NCI-H460 (cell line): Measurements from ENCODE around the gene LYPD6B. TPM values are rescaled to one million over a fixed set of nuclear protein-coding genes. Genes with fewer than 3 reads are reported as not detected.
"Not testable (repeated sequence)": the region's sequence is repeated elsewhere in the genome, so short reads cannot be mapped to it uniquely, and the experiment has no call there.

ENCODE experiments used
- DNase-seq: peaks from one replicate; pipeline ENCODE4 v3.0.0-alpha.2; 2016; ENCODE audit warnings: low read depth; ENCODE audit errors: extremely low read depth
- total RNA-seq: library from RNA; depleted of rRNA; stranded (reverse); fragments of >200 nt; shearing (Covaris generic); gene quantifications from 2 replicates; pipeline ENCODE4 v1.2.3, GENCODE V29; 2014

The LYPD6B gene
- total RNA-seq, 1 experiment from 2014 or later: 0.20 TPM

DNA sequence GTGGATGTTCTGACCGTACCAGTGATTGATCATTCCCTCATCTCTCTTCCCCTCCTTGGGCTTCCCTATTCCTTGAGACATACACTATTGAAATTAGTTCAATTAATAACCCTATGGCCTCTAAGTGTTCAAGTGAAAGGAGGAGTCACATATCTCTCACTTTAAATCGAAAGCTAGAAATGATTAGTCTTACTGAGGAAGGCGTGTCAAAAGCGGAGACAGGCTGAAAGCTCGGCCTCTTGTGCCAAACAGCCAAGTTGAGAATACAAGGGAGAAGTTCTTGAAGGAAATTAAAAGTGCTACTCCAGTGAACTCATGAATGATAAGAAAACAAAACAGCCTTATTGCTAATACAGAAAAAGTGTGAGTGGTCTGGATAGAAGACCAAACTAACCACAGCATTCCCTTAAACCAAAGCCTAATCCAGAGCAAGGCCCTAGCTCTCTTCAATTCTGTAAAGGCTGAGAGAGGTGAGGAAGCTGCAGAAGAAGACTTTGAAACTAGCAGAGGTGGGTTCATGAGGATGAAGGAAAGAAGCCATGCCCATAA is 147.5 kb downstream of the LYPD6B start:
- DNase-seq: no peak

DNA sequence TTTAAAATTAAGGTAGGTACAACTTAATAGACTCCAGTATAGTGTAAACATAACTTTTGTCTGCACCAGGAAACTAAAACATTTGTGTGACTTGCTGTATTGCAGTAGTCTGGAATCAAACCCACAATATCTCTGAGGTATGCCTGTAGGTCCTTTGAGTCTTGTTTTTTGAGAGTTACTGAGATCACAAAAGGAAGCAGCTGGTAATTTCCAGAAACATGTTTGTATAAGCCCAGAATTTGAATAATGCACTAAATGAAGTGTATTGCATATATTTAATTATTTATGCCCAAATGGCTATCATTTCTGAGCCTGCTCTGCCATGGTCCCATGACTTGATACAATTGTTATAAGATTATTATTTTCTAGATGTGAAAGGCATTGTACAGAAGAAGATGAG is 148.6 kb downstream of the LYPD6B start:
- no peak for DNase-seq

DNA sequence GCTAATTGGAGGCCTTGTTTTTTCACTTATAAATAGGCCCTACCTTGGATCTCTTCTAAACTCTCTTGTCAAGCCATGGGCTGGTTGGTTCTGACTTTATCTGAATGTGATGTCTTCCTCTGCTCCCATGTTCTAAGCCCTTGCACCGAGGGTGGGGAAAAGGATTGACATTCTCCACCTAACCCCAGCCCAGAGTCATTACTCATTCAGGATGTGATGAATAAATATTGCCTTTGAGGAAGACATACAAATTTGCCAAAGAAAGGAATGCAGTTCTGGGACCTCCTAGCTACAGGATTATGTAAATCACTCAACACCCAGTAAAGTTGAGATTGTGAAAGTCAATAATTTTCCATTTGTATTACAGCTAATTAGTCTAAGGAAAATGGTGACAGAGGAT is 149.8 kb downstream of the LYPD6B start:
- no peak for DNase-seq

DNA sequence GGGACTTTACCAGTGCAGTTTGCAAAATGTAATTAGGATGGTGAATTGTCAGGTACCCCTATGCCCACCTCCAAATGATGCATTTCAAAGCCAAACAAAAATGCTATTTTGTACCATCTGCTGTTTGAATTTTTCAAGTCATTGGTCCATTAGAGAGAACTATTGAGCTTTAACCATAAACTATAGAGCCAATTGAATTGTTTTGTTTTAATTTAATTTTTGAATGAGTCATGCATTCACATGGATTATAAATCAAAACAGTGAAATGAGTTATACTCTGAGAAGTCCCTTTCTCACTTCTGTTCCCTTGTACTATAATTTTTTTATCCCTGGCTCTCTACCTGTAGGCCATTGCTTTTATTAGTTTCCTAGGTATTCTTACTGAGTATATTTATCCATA is 151.3 kb downstream of the LYPD6B start:
- no peak for DNase-seq

DNA sequence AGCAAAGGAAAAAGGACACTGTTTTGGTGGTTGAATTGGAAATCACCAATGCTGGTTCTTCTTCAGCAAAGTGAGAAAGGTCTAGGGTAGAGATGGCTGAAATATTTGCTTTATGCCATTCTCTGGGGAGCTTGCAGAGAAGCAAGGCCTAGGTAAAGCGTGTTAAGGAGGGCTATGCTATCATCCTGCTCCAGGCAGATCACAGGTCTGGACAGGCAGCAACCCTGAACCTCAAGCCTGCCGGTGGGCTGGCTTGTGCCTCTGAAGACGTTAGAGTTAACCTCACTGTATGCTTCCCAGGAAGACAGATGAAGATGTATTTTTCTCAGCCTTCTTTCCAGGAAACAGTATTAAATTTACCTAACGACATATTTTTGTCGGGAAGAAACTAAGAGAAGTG is 153.4 kb downstream of the LYPD6B start:
- no peak for DNase-seq

- no peak for DNase-seq
These were observed 153.9 kb downstream of the LYPD6B start for GRCh38 chr2:149192427-149192826.

GRCh38 chr2:149200109-149200520 is 161.6 kb downstream of the LYPD6B start:
- no peak for DNase-seq

- DNase-seq: no peak
These were observed 166.2 kb downstream of the LYPD6B start for GRCh38 chr2:149204686-149205085.

DNA sequence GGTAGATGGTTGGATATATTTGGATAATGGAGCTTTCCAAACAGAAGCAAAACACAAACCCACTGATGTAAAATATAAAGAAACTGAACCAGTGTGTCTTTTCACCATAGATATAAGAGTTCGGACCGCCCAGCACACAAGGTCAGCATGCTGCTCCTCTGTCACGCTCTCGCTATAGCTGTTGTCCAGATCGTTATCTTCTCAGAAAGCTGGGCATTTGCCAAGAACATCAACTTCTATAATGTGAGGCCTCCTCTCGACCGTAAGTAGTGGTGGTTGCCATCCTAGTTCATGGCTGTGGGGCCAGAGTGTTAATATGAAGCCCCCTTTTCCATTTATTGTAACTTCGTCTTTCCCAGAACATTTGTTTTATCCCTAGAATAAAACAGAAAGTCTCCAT is 166.6 kb downstream of the LYPD6B start:
- no peak for DNase-seq

DNA sequence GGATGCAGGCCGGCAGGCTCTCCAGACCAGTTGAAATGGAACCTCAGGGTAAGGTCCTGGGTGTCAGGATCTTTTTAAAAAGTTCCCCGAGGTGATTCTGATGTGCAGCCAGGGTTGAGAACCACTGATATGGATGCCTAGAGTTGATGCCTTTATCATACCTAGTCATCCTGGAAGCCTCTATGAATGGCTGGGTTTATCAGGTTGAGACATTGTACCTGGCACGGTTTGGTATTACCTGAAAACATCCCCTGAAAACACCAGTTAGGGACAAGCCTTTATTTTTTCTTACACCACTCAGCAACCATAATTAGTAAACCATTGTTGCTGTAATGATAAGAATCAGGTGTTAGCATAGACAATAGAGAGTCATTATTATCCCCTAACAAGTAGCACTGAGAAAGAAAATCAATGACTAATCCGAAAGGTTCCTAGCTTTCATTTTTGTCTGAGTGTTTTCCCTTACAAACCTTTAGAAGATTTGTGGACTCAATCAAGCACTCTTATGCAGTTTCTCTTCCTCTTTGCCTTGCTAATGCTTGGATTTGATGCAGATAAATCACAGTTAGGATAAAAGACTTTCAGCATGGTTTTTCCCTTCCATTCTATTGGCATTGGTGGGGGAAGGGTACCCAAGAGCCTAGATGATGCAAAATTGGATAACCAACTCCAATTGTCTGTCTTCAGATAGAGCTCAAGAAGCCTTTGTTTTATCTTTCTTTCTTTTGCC is 175.4 kb downstream of the LYPD6B start:
- DNase-seq: no peak

GRCh38 chr2:149218497-149218896 is 180.0 kb downstream of the LYPD6B start:
- no peak for DNase-seq

- no peak for DNase-seq
These were observed 181.4 kb downstream of the LYPD6B start for GRCh38 chr2:149219856-149220255.

DNA sequence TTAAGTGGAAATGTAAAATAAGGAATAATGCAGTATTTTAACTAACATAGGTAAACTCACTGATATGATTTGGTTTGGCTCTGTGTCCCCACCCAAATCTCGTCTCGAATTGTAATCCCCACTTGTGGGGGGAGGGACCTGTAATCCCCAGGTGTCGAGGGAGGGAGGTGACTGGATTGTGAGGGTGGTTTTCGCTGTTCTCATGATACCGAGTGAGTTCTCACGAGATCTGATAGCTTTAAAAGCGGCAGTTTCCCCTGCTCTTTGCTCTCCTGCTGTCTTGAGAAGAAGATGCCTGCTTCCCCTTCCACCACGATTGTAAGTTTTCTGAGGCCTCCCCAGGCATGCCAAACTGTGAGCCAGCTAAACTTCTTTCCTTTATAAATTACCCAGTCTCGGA is 182.5 kb downstream of the LYPD6B start:
- no peak for DNase-seq

DNA sequence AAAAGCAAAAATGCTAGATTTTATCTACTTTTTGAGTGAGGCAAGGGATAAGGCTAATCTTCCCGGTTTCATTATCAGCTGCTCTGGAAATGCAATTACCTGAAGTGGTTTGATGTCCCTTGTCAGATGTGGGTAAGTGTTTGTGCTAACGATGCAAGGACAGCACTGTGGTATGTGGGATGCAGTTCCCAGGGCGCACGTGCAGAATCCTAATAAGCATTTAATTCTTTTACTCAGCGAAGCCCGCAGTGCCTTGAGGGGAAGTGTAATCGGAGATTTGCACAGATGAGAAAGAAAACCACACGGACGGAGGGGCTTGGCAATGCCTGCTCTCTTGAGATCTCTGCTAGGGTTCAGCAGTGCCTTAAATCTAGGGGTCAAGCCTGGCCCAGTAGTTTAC is 183.4 kb downstream of the LYPD6B start:
- no peak for DNase-seq

DNA sequence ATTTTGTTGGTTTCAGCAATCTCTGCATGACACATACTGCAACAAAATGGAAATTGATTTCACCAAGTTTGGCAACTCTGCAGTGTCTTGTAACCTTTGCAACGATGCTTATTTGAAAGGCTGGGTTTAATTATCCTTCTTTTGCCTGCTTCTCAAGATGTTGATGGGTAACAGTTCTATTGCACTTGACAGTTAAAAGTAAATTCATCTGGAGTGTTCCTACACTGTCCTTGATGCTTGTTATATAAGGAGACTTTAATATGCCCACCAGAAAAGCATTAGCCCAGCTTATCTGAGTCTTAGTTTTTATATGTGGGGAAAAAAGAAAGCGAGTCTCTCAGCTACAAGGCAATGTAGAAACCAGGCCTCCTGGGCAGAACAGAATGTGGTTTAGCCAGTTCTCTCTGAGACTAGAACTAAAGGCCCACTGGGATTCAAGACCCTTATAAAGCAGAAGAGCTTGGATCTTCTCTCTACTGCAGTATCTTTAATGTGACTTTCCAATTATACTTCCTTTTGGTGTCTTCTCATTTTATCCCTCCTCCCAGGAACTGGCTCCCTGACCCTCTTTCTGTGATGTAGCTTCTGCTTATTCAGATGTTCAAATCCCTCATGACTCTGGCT is 185.1 kb downstream of the LYPD6B start:
- no peak for DNase-seq

- DNase-seq: no peak
These were observed 186.0 kb downstream of the LYPD6B start for GRCh38 chr2:149224543-149224942.

GRCh38 chr2:149225446-149225845 is 186.9 kb downstream of the LYPD6B start:
- DNase-seq: no peak

DNA sequence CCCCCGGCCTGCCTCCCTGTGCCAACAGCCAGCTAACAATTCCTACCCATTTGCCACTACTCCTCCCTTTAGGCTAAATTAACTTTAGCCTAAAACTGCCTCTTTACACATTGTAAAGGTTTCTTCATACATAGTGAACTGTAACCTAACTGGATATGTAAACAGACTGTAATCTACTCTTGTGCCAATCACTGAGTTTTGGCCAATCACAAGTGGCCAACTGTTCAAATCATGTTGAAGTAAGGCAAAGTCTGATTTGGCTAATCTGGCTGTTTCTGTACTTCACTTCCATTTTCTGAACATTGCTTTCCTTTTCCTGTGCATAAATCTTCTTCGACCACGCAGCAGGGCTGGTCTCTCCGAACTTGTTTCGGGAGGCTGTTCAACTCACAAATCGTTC is 188.3 kb downstream of the LYPD6B start:
- no peak for DNase-seq

DNA sequence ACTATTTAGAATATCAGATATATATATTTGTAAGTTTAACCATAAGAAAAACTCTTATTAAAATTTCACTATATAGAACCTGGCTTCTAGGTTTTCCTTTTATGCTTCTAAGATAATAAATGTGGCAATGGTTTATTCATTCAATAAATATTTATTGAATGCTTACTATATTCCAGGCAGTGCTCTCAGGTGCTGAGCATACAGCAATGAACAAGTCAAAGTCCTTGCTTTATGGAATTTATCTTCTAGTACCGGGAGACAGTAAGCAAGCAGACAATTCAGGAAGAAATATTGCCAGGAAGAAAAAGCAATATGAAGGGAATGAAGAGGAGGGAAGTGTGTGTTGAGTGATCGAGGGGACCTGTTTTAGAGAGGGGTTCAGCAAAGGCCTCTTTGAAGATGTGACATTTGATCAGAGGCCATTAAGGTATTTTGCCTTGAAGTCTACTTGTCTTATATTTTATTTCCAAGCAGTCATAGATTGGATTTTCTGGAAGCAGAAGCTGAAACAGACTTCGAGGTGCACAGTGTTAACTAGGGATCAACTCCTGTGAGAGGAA is 197.4 kb downstream of the LYPD6B start:
- no peak for DNase-seq

GRCh38 chr2:149236410-149236809 is 197.9 kb downstream of the LYPD6B start:
- DNase-seq: no peak

GRCh38 chr2:149246186-149246585 is 207.7 kb downstream of the LYPD6B start:
- no peak for DNase-seq

DNA sequence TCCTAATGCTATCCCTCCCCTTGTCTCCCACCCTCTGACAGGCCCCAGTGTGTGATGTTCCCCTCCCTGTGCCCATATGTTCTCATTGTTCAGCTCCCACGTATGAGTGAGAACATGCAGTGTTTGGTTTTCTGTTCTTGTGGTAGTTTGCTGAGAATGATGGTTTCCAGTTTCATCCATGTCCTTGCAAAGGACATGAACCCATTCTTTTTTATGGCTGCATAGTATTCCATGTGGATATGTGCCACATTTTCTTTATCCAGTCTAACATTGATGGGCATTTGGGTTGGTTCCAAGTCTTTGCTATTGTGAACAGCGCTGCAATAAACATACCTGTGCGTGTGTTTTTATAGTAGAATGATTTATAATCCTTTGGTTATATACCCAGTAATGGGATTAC is 212.9 kb downstream of the LYPD6B start:
- not testable (repeated sequence) for DNase-seq
